PFSK-1 (cell line): ENCODE results near the gene BICD2.

Source experiments
- FOXP2 ChIP-seq: optimal IDR thresholded peaks from 2 replicates; pipeline ENCODE3; 2011; ENCODE audit warnings: borderline replicate concordance, control low read depth, inconsistent platforms; ENCODE audit not compliant: insufficient read depth; ENCODE audit errors: extremely low read length, extremely low read depth
- POLR2AphosphoS5 ChIP-seq: IDR thresholded peaks from 2 replicates; pipeline ENCODE4 v1.6.1; 2012; ENCODE audit warnings: low read depth, mild to moderate bottlenecking, control low read depth, low read length, moderate library complexity
- SIN3A ChIP-seq: IDR thresholded peaks from 2 replicates; pipeline ENCODE4 v1.6.1; 2012; ENCODE audit warnings: mild to moderate bottlenecking, low read length, moderate library complexity, borderline replicate concordance; ENCODE audit not compliant: insufficient read depth
- TAF1 ChIP-seq: IDR thresholded peaks from 2 replicates; pipeline ENCODE4 v1.6.1; 2012; ENCODE audit warnings: low read length, control low read depth, borderline replicate concordance; ENCODE audit not compliant: insufficient read depth
- TF ChIP-seq, protein P1 (sequence below), 2 experiments: IDR thresholded peaks; 2 replicates each; pipeline versions ENCODE4 v1.6.1 to v1.8.0; 2011 to 2012; ENCODE audit warnings: low read depth in 2 of 2, low read length in 2 of 2, control low read depth in 1 of 2, inconsistent platforms in 1 of 2, mild to moderate bottlenecking in 1 of 2, moderate library complexity in 1 of 2; ENCODE audit not compliant: insufficient read depth in 1 of 2

DNA sequence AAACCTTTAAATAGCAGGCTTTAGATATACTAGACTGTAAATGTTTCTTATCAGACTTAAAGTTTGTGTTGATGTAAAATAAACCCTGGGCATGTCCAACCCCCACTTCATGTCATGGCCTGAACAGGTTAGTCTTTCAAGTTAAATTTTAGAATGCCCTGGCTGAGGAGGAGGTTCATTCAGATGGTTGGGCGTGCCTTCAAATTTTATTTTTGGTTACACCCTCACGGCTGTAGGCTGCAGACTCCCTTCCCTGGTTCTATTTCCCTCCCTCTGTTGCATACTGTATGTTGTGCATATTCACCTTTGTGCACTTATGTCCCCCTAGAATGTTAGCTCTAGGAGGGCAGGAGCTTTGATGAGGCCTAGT, 5.3 kb upstream of the BICD2 start:
- no peak for TF ChIP-seq TAF1
- no peak for TF ChIP-seq POLR2AphosphoS5
- TF ChIP-seq, protein P1, sequence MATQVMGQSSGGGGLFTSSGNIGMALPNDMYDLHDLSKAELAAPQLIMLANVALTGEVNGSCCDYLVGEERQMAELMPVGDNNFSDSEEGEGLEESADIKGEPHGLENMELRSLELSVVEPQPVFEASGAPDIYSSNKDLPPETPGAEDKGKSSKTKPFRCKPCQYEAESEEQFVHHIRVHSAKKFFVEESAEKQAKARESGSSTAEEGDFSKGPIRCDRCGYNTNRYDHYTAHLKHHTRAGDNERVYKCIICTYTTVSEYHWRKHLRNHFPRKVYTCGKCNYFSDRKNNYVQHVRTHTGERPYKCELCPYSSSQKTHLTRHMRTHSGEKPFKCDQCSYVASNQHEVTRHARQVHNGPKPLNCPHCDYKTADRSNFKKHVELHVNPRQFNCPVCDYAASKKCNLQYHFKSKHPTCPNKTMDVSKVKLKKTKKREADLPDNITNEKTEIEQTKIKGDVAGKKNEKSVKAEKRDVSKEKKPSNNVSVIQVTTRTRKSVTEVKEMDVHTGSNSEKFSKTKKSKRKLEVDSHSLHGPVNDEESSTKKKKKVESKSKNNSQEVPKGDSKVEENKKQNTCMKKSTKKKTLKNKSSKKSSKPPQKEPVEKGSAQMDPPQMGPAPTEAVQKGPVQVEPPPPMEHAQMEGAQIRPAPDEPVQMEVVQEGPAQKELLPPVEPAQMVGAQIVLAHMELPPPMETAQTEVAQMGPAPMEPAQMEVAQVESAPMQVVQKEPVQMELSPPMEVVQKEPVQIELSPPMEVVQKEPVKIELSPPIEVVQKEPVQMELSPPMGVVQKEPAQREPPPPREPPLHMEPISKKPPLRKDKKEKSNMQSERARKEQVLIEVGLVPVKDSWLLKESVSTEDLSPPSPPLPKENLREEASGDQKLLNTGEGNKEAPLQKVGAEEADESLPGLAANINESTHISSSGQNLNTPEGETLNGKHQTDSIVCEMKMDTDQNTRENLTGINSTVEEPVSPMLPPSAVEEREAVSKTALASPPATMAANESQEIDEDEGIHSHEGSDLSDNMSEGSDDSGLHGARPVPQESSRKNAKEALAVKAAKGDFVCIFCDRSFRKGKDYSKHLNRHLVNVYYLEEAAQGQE (IDR thresholded peaks at IDR 0.05; ENCODE audit: insufficient read depth in 1 of 2, low read depth in 2 of 2, low read length in 2 of 2): no peak
- no peak for TF ChIP-seq SIN3A
- TF ChIP-seq FOXP2: no peak
